Glutamatergic neuron (in vitro differentiated cells): ENCODE data around the gene CDH15. TPM values are rescaled to one million over a fixed set of nuclear protein-coding genes. Genes with fewer than 3 reads are reported as not detected.

ENCODE experiments used
- DNase-seq: peaks from one replicate; pipeline ENCODE4 v3.0.0; 2022
- H3K27ac Mint-ChIP-seq: one replicate; pipeline ENCODE4 v1.8.0; 2020; ENCODE audit warnings: mild to moderate bottlenecking, mixed read lengths, inconsistent platforms; ENCODE audit not compliant: unreplicated experiment
- H3K27me3 Mint-ChIP-seq: one replicate; pipeline ENCODE4 v1.8.0; 2020; ENCODE audit warnings: mild to moderate bottlenecking, moderate library complexity, mixed read lengths, inconsistent platforms; ENCODE audit not compliant: unreplicated experiment
- H3K36me3 Mint-ChIP-seq: one replicate; pipeline ENCODE4 v1.8.0; 2020; ENCODE audit warnings: mild to moderate bottlenecking, mixed read lengths, inconsistent platforms; ENCODE audit not compliant: unreplicated experiment
- H3K4me1 Mint-ChIP-seq: one replicate; pipeline ENCODE4 v1.8.0; 2020; ENCODE audit warnings: mild to moderate bottlenecking, low read depth, mixed read lengths, inconsistent platforms; ENCODE audit not compliant: unreplicated experiment
- H3K4me3 Mint-ChIP-seq: one replicate; pipeline ENCODE4 v1.8.0; 2020; ENCODE audit warnings: mild to moderate bottlenecking, mixed read lengths, inconsistent platforms; ENCODE audit not compliant: unreplicated experiment
- H3K9me3 Mint-ChIP-seq: one replicate; pipeline ENCODE4 v1.8.0; 2020; ENCODE audit warnings: mild to moderate bottlenecking, moderate library complexity, mixed read lengths, inconsistent platforms; ENCODE audit not compliant: unreplicated experiment
- total RNA-seq: library from RNA; stranded (reverse); fragmentation: NEBNext Ultra II Directional; extraction: Animal tissue kit (Norgen Biotek cat#: 25700); gene quantifications from one replicate; pipeline ENCODE4 v1.2.1, GENCODE V29; 2021; ENCODE audit not compliant: unreplicated experiment
- TF ChIP-seq, protein P1 (sequence below): fragments of 200-600 bp; sonication (generic); IDR thresholded peaks from one replicate; pipeline ENCODE4 v1.5.0; 2021; ENCODE audit not compliant: partially characterized antibody, unreplicated experiment

CDH15 gene
- total RNA-seq, 1 donor from 2014 or later, result 12.6 TPM

DNA sequence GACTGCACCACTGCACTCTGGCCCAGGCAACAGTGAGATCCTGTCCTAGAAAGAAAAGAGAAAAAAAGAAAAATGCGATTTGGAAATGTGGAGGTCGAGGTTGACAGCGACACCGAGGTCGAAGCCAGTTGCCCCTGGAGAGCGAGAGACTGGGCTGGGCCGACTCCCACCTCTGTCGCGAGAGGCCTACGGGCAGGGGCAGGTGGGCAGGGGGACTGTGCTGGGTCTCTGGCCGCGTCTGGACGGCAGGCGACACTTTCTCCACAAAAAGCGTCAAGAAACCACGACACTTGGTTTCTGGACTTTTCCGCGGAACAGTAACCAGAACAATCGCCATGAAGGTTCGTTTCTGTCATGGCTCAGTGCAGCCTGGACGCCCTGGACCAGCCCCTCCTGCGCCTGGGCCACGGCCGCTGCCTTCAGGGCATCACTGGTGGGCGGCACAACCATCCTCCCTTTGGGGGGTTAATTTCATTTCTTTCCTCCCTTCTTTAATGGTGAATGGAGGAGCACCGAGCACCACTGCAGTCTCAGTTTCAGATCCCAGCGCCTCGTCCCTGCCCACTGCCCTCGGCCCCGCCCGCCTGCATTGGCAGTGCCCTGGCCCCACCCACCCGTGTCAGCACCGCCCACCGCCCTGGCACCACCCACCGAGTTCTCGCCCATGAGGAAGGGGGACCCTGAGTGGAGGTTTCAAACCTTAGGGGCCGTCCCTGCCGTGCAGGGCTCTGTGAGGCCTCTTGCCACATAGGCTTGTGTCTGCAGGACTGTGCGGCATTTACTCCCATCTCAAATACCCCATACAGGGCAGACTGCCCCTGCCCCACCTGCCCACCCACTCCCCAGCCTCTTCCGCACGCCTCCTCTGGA, 18.5 kb upstream of the CDH15 start:
- Mint-ChIP-seq H3K27ac (peak overlapping the region; percentile 15), H3K36me3 (peaks cover 32% of the 10 kb centered on the region), H3K4me3 (no peak overlapping the region), H3K9me3 (peaks cover 17% of the 10 kb centered on the region), H3K4me1 (peaks cover 8% of the 10 kb centered on the region), H3K27me3 (peaks cover 7% of the 10 kb centered on the region)
- TF ChIP-seq, protein P1, sequence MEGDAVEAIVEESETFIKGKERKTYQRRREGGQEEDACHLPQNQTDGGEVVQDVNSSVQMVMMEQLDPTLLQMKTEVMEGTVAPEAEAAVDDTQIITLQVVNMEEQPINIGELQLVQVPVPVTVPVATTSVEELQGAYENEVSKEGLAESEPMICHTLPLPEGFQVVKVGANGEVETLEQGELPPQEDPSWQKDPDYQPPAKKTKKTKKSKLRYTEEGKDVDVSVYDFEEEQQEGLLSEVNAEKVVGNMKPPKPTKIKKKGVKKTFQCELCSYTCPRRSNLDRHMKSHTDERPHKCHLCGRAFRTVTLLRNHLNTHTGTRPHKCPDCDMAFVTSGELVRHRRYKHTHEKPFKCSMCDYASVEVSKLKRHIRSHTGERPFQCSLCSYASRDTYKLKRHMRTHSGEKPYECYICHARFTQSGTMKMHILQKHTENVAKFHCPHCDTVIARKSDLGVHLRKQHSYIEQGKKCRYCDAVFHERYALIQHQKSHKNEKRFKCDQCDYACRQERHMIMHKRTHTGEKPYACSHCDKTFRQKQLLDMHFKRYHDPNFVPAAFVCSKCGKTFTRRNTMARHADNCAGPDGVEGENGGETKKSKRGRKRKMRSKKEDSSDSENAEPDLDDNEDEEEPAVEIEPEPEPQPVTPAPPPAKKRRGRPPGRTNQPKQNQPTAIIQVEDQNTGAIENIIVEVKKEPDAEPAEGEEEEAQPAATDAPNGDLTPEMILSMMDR, result no peak
- no peak for DNase-seq

DNA sequence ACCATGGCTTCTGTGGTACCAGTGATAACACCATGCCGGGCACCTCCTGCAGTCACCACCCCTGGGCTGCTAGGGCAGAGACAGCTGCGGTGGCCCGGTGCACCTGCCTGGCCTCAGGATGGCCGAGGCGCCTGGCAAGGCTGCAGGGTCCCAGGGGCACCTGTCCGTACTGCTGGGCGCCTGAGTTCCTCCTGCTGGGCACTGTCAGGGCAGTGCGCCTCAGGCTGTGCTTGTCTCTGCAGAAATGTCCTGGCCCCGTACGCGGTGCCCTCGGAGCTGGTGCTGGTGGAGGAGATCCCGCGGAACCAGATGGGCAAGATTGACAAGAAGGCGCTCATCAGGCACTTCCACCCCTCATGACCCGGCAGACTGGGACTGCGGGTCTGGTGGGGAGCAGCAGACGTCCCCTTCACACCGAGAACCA, 17.7 kb upstream of the CDH15 start:
- Mint-ChIP-seq H3K9me3 (peaks cover 16% of the 10 kb centered on the region), H3K27me3 (peaks cover 4% of the 10 kb centered on the region), H3K4me3 (no peak overlapping the region), H3K36me3 (peaks cover 28% of the 10 kb centered on the region), H3K4me1 (peaks cover 8% of the 10 kb centered on the region), H3K27ac (no peak overlapping the region)
- TF ChIP-seq, protein P1, result no peak
- no peak for DNase-seq

DNA sequence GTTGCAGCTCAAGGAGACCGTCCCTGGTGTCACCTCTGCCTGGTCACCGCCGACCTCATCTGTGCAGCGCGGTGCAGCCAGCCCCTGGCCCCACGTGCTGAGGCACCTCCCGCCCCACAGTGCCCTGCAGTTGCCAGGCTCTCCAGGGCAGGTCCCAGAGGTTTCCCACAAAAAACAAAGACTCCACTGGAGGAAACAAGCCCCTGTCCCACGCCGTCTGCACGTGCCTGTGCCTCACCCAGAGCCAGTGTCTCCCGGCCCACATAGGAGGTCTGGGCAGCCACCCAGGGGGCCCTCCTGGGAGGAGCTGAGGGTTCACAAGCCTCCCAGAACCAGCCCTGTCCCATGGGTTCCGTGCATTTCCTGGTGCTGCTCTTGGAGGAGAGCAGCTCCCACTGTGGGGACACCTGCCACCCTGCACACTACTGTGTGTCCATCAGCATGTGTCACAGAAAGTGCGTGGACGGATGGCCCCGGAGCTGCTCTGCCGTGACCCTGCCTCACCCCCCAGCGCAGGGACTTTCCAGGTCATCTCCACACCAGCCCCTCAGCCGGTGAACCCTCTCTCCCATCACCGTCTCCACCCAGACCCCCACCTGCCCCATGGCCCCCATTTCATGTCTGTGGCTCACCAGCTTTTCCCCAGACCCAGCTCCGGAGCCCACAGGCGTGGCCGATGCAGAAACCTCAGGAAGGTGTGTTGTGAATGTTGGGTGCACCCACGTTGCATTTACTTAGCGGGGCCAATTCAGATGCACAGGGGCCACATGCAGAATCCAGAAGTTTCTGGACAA, 17.0 kb upstream of the CDH15 start:
- TF ChIP-seq, protein P1, result no peak
- Mint-ChIP-seq H3K36me3 (peaks cover 21% of the 10 kb centered on the region), H3K4me1 (peaks cover 10% of the 10 kb centered on the region), H3K27ac (no peak overlapping the region), H3K9me3 (peaks cover 10% of the 10 kb centered on the region), H3K4me3 (no peak overlapping the region), H3K27me3 (peaks cover 4% of the 10 kb centered on the region)
- no peak for DNase-seq

DNA sequence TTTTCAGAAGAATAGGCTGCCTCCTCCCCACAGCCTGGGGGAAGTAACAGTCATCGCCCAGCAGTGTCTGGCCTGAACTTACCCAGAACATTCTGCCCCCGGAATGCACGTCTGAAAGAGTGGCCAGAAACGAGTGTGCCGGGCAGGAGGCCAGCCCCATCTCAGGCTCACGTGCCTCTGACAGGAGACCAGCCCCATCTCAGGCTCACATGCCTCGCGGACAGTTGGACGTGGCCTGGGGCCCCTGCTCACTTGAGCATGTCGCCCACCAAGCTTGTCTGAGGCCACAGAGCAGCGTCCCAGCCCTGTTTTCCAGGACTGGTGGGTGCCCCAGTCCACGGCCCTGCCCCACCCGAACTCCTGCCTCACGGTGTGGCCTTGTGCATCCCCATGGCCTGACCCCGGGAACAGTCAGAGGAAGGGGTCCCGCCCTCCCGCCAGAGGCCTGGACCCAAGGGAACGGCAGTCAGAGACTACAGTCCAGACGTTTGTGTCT, 16.3 kb upstream of the CDH15 start:
- Mint-ChIP-seq H3K4me1 (peaks cover 10% of the 10 kb centered on the region), H3K27ac (no peak overlapping the region), H3K4me3 (no peak overlapping the region), H3K36me3 (peaks cover 19% of the 10 kb centered on the region), H3K27me3 (peaks cover 5% of the 10 kb centered on the region), H3K9me3 (peaks cover 6% of the 10 kb centered on the region)
- TF ChIP-seq, protein P1, result no peak
- no peak for DNase-seq
